ENCODE results near the gene SLIT3.
"Not testable (repeated sequence)": the region's sequence is repeated elsewhere in the genome, so short reads cannot be mapped to it uniquely, and the experiment has no call there.

The SLIT3 gene

GRCh38 chr5:168638846-168639245, 662.1 kb downstream of the SLIT3 start:
- DNase-seq (ENCODE audit: low spot score), result not testable (repeated sequence)

DNA sequence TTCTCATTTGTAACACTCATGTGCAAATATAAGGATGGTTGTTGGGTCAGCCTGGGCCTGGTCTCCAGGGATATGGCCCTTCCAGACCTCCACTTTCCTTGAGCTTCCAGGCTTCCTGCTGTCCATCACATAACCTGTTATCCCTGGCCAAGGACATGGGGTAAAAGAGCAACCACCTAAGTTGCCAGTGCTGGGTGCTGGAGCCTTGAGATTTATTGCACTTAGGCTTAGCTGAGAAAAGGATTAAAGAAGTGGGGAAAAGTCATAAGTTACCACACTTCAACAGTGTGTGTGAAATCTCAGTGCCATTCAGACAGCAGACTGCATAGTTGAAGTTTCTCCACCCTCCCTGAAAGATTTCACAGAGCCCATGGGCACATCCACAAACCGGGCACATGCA, 663.1 kb downstream of the SLIT3 start:
- DNase-seq (ENCODE audit: low spot score), result no peak

DNA sequence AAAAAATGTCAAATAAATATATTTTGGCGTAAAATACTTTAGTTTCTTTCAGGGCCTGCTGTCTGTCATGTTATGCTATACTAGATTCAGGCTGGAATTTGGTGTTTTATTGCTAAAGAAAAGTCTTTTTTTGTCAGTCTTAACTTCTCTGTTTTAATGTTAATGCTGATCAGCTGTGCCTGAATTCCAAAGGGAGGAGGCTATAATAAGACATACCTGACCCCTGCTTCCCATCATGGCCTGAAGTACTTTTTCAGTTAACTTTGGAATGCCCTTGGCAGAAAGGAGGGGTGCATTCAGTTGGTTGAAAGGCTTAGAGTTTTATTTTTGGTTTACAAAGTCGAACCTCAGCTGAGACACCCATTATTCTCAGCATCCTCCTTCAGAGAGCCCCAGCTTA, 663.7 kb downstream of the SLIT3 start:
- no peak for DNase-seq (ENCODE audit: low spot score)

- DNase-seq (ENCODE audit: low spot score), result not testable (repeated sequence)
These were observed 670.0 kb downstream of the SLIT3 start for GRCh38 chr5:168630958-168631357.

- no peak for DNase-seq (ENCODE audit: low spot score)
These were observed 676.0 kb downstream of the SLIT3 start for GRCh38 chr5:168624850-168625364.

- no peak for DNase-seq (ENCODE audit: low spot score)
These were observed 680.1 kb downstream of the SLIT3 start for GRCh38 chr5:168620807-168621206.

GRCh38 chr5:168614661-168615060, 686.3 kb downstream of the SLIT3 start:
- no peak for DNase-seq (ENCODE audit: low spot score)

GRCh38 chr5:168613996-168614395, 686.9 kb downstream of the SLIT3 start:
- no peak for DNase-seq (ENCODE audit: low spot score)

- no peak for DNase-seq (ENCODE audit: low spot score)
These were observed 687.5 kb downstream of the SLIT3 start for GRCh38 chr5:168613396-168613795.

- no peak for DNase-seq (ENCODE audit: low spot score)
These were observed 687.9 kb downstream of the SLIT3 start for GRCh38 chr5:168612996-168613395.

- no peak for DNase-seq (ENCODE audit: low spot score)
These were observed 688.8 kb downstream of the SLIT3 start for GRCh38 chr5:168612123-168612522.
